IMR-90 (cell line): ENCODE data around the gene TRDN. TPM values are rescaled to one million over a fixed set of nuclear protein-coding genes. Genes with fewer than 3 reads are reported as not detected.

ENCODE experiments used
- ATAC-seq: fragments of 200-7000 bp; cut with Tn5 transposase; 2 replicates; pipeline ENCODE4 v1.9.1; 2020; ENCODE audit warnings: low read depth, mild to moderate bottlenecking, moderate library complexity
- BruUV-seq: library from RNA; stranded (reverse); fragments of 400-500 nt; replicated peaks from 2 replicates; lab custom pipeline; 2021; lab: Mats Ljungman, UMichigan
- CTCF ChIA-PET: fragments of 300-600 bp; formaldehyde crosslinking; extraction: SDS; loops from one replicate; lab custom pipeline; 2021; ENCODE audit warnings: antibody characterized with exemption; lab: Yijun Ruan, JAX
- POLR2A ChIA-PET: fragments of 300-600 bp; sonication (Branson Sonifier 250); formaldehyde crosslinking; loops from one replicate; lab custom pipeline; 2022; ENCODE audit warnings: antibody characterized with exemption; ENCODE audit not compliant: unreplicated experiment; lab: Charles Lee
- DNase-seq: peaks from one replicate; pipeline ENCODE4 v3.0.0; 2013
- H2AFZ ChIP-seq: replicated peaks from 2 replicates; pipeline ENCODE3; 2013; ENCODE audit warnings: low read length, mild to moderate bottlenecking; ENCODE audit not compliant: poor library complexity
- H2AK5ac ChIP-seq: 2 replicates; pipeline ENCODE4 v1.6.1; 2013; ENCODE audit warnings: low read depth, low read length, inconsistent platforms
- H2AK9ac ChIP-seq: replicated peaks from 2 replicates; pipeline ENCODE3; 2013; ENCODE audit warnings: mild to moderate bottlenecking, low read depth, low read length, moderate library complexity; ENCODE audit not compliant: poor library complexity
- H2BK120ac ChIP-seq: 2 replicates; pipeline ENCODE4 v1.6.1; 2013; ENCODE audit warnings: low read depth, low read length, inconsistent platforms
- H2BK15ac ChIP-seq: 3 replicates; pipeline ENCODE4 v1.6.1; 2013; ENCODE audit warnings: low read depth, low read length, inconsistent platforms
- H2BK20ac ChIP-seq: 2 replicates; pipeline ENCODE4 v1.6.1; 2013; ENCODE audit warnings: low read depth, mild to moderate bottlenecking, inconsistent platforms, low read length, moderate library complexity
- H2BK5ac ChIP-seq: 2 replicates; pipeline ENCODE4 v1.6.1; 2013; ENCODE audit warnings: mild to moderate bottlenecking, low read depth, low read length, inconsistent platforms; ENCODE audit not compliant: poor library complexity, severe bottlenecking
- H3K14ac ChIP-seq: replicated peaks from 2 replicates; pipeline ENCODE4 v1.6.1; 2013; ENCODE audit warnings: low read depth, low read length, inconsistent platforms
- H3K18ac ChIP-seq: 2 replicates; pipeline ENCODE4 v1.6.1; 2013; ENCODE audit warnings: low read depth, low read length, control low read depth
- H3K23ac ChIP-seq: 2 replicates; pipeline ENCODE4 v1.6.1; 2013; ENCODE audit warnings: low read depth, low read length, inconsistent platforms
- H3K27ac ChIP-seq: 2 replicates; pipeline ENCODE4 v1.5.1; 2013; ENCODE audit warnings: mild to moderate bottlenecking, control low read depth, low read length; ENCODE audit not compliant: insufficient read depth
- H3K27me3 ChIP-seq: 2 replicates; pipeline ENCODE4 v1.6.1; 2013; ENCODE audit warnings: low read length; ENCODE audit not compliant: control insufficient read depth, insufficient read depth
- H3K36me3 ChIP-seq: 2 replicates; pipeline ENCODE4 v1.6.1; 2013; ENCODE audit warnings: low read length, mixed read lengths; ENCODE audit not compliant: control insufficient read depth, insufficient read depth
- H3K4ac ChIP-seq: 2 replicates; pipeline ENCODE4 v1.6.1; 2013; ENCODE audit warnings: low read depth, low read length, inconsistent platforms
- H3K4me1 ChIP-seq: 2 replicates; pipeline ENCODE4 v1.6.1; 2013; ENCODE audit warnings: low read length, mixed read lengths; ENCODE audit not compliant: control insufficient read depth, insufficient read depth
- H3K4me2 ChIP-seq: 2 replicates; pipeline ENCODE4 v1.6.1; 2013; ENCODE audit warnings: low read depth, mild to moderate bottlenecking, control low read depth, low read length, moderate library complexity
- H3K4me3 ChIP-seq: 2 replicates; pipeline ENCODE4 v1.5.1; 2013; ENCODE audit warnings: low read depth, mild to moderate bottlenecking, control low read depth, low read length, moderate library complexity; ENCODE audit not compliant: insufficient read depth
- H3K56ac ChIP-seq: 2 replicates; pipeline ENCODE4 v1.6.1; 2013; ENCODE audit warnings: low read length, inconsistent platforms; ENCODE audit not compliant: insufficient read depth; ENCODE audit errors: extremely low read depth
- H3K79me1 ChIP-seq, 2 experiments: 2 replicates each; pipeline ENCODE4 v1.6.1; 2013; ENCODE audit warnings: low read length in 2 of 2, inconsistent platforms in 1 of 2, low read depth in 1 of 2
- H3K9ac ChIP-seq: 2 replicates; pipeline ENCODE4 v1.6.1; 2013; ENCODE audit warnings: low read depth, low read length, control low read depth
- H3K9me1 ChIP-seq: 2 replicates; pipeline ENCODE4 v1.6.1; 2013; ENCODE audit warnings: low read length, inconsistent platforms; ENCODE audit not compliant: insufficient read depth
- H3K9me3 ChIP-seq: 2 replicates; pipeline ENCODE4 v1.6.1; 2013; ENCODE audit warnings: low read length; ENCODE audit not compliant: control insufficient read depth, insufficient read depth
- H4K20me1 ChIP-seq: 2 replicates; pipeline ENCODE4 v1.6.1; 2013; ENCODE audit warnings: low read length, inconsistent platforms; ENCODE audit not compliant: insufficient read depth
- H4K5ac ChIP-seq: 2 replicates; pipeline ENCODE4 v1.6.1; 2013; ENCODE audit warnings: mild to moderate bottlenecking, low read depth, low read length, control low read depth
- H4K8ac ChIP-seq, 2 experiments: 2 replicates each; pipeline ENCODE4 v1.6.1; 2013; ENCODE audit warnings: low read depth in 2 of 2, low read length in 2 of 2, control low read depth in 1 of 2, inconsistent platforms in 1 of 2
- H4K91ac ChIP-seq: 2 replicates; pipeline ENCODE4 v1.6.1; 2013; ENCODE audit warnings: low read depth, low read length, inconsistent platforms; ENCODE audit not compliant: insufficient read depth
- BHLHE40 ChIP-seq: fragments of 150-350 bp; IDR thresholded peaks from 2 replicates; pipeline ENCODE4 v1.6.1; 2016; ENCODE audit warnings: mild to moderate bottlenecking, low read depth, low read length
- CEBPB ChIP-seq: IDR thresholded peaks from 2 replicates; pipeline ENCODE4 v1.6.1; 2012; ENCODE audit warnings: low read depth, low read length, improper control_type of control experiment
- CHD1 ChIP-seq: IDR thresholded peaks from 2 replicates; pipeline ENCODE4 v1.6.1; 2012; ENCODE audit warnings: low read depth, low read length, improper control_type of control experiment
- MAFK ChIP-seq: IDR thresholded peaks from 2 replicates; pipeline ENCODE4 v1.6.1; 2012; ENCODE audit warnings: low read depth, low read length, improper control_type of control experiment
- MAZ ChIP-seq: IDR thresholded peaks from 2 replicates; pipeline ENCODE4 v1.6.1; 2012; ENCODE audit warnings: low read depth, mild to moderate bottlenecking, low read length, improper control_type of control experiment, moderate library complexity, borderline replicate concordance
- MXI1 ChIP-seq: IDR thresholded peaks from 2 replicates; pipeline ENCODE4 v1.6.1; 2012; ENCODE audit warnings: low read depth, mild to moderate bottlenecking, low read length, moderate library complexity, borderline replicate concordance
- NFE2L2 ChIP-seq: fragments of 150-350 bp; IDR thresholded peaks from 2 replicates; pipeline ENCODE4 v1.6.1; 2016; ENCODE audit warnings: low read depth, mild to moderate bottlenecking, low read length
- POLR2A ChIP-seq: IDR thresholded peaks from 2 replicates; pipeline ENCODE4 v1.6.1; 2012; ENCODE audit warnings: mild to moderate bottlenecking, low read depth, low read length
- RAD21 ChIP-seq: IDR thresholded peaks from 2 replicates; pipeline ENCODE4 v1.6.1; 2012; ENCODE audit warnings: low read length, improper control_type of control experiment
- RCOR1 ChIP-seq: IDR thresholded peaks from 2 replicates; pipeline ENCODE4 v1.6.1; 2012; ENCODE audit warnings: mild to moderate bottlenecking, low read length, improper control_type of control experiment; ENCODE audit not compliant: insufficient replicate concordance
- RFX5 ChIP-seq: IDR thresholded peaks from 2 replicates; pipeline ENCODE4 v1.8.0; 2012; ENCODE audit warnings: low read depth, mild to moderate bottlenecking, low read length, moderate library complexity
- SMC3 ChIP-seq: fragments of 150-350 bp; IDR thresholded peaks from 2 replicates; pipeline ENCODE4 v1.6.1; 2016; ENCODE audit warnings: low read depth, mild to moderate bottlenecking, antibody characterized with exemption, low read length, moderate library complexity
- WGBS, 2 experiments: methylation state at CpG; one replicate each; pipeline versions ENCODE4 v1.1.5 to v1.1.7; 2013; ENCODE audit warnings: missing lambda C conversion rate in 2 of 2; ENCODE audit not compliant: insufficient read length in 1 of 2; ENCODE audit errors: extremely low coverage in 2 of 2; 5-methylcytosine and 5-hydroxymethylcytosine counted together
- dilution Hi-C: fragments of 300-500 bp; cut with HindIII; formaldehyde crosslinking; loops from one replicate; pipeline ENCODE4 v1.14.3; 2018; ENCODE audit warnings: low sequenced_read_pairs; ENCODE audit not compliant: unreplicated experiment
- in situ Hi-C: fragments of 300-500 bp; cut with MboI; formaldehyde crosslinking; loops from 3 replicates; pipeline ENCODE4 v1.14.3; 2019; ENCODE audit warnings: low sequenced_read_pairs, inconsistent platforms, mixed read lengths
- intact Hi-C: fragments of 100-400 bp; cut with micrococcal nuclease; formaldehyde crosslinking; loops from 2 replicates; pipeline ENCODE4 v1.10.0; 2022
- polyA plus RNA-seq, 3 experiments: library from polyadenylated mRNA; depleted of rRNA; stranded (reverse); fragments of >200 nt; gene quantifications; 2 replicates each; pipeline ENCODE4 v1.2.3, GENCODE V29; 2012; ENCODE audit warnings: low replicate concordance in 1 of 3
- total RNA-seq: library from RNA; depleted of rRNA; stranded (reverse); fragments of >200 nt; gene quantifications from 2 replicates; pipeline ENCODE4 v1.2.3, GENCODE V29; 2012
- TF ChIP-seq, protein P1 (sequence below): fragments of 150-350 bp; IDR thresholded peaks from 2 replicates; pipeline ENCODE4 v1.6.1; 2016; ENCODE audit warnings: low read depth, mild to moderate bottlenecking, low read length, moderate library complexity, borderline replicate concordance
- TF ChIP-seq, protein P2 (sequence below): fragments of 150-350 bp; IDR thresholded peaks from 2 replicates; pipeline ENCODE4 v1.6.1; 2017; ENCODE audit warnings: mild to moderate bottlenecking, antibody characterized with exemption, low read length, low read depth
- TF ChIP-seq, protein P3 (sequence below): conservative IDR thresholded peaks from 2 replicates; pipeline ENCODE4 v1.5.1; 2012; ENCODE audit warnings: mild to moderate bottlenecking, low read depth, low read length, improper control_type of control experiment

The TRDN gene
- total and polyA plus RNA-seq, 2 of the 4 experiments (the other 2 are of a cell fraction) = not detected

DNA sequence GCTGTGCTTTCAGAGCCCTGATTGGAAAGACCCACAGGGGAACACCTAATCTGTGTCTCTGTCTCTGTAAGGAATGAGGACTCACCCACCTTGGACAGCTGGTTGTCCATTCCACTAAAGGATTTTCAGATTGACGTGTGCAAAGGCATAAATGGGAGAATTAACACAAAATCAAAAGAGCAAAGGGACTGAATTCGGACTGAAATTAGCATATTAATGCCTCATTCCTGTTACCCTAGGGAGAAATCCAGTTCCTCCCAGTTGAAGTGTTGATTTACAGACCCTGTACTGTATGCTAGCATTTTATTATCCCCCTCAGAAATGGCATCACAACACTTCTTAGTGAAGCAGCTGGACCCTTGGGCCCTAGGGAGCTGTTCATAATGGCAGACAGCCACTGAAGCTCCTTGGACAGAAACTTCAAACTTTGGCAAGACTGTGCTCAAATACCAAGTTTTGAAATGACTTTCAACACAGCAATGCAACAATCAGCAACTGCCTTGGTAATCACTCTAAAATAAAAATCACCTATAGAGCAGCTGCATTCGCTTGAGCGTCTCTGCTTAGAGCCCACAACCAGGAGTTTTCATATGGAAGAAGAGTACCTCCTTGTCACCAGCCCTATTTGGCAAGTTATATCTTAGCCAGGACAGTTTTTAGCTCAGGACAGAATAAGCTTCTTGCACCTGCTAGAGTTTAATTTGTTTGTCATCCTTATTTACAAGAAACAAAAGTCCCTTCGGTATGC is 118.1 kb downstream of the TRDN start:
- no peaks in the 10 kb centered on the region for H3K79me1 ChIP-seq
- no peak overlapping the region for H2AK9ac ChIP-seq
- no peak overlapping the region for H3K23ac ChIP-seq
- no peak overlapping the region for H2AFZ ChIP-seq
- in situ Hi-C loops (no loop called here), dilution Hi-C loops (no loop called here), intact Hi-C loops (no loop called here)
- no peak overlapping the region for H4K8ac ChIP-seq
- H4K5ac ChIP-seq = no peak overlapping the region
- H3K36me3 ChIP-seq = no peaks in the 10 kb centered on the region
- no peak overlapping the region for H3K4ac ChIP-seq
- no peak overlapping the region for H2BK5ac ChIP-seq
- DNase-seq (no peak), ATAC-seq (no peak)
- ChIA-PET POLR2A (no interaction called here), CTCF (no interaction called here)
- no peaks in the 10 kb centered on the region for H4K20me1 ChIP-seq
- no peak overlapping the region for H3K4me2 ChIP-seq
- no peak overlapping the region for H4K91ac ChIP-seq
- H3K27ac ChIP-seq = no peak overlapping the region
- no peak overlapping the region for H3K9ac ChIP-seq
- no peaks in the 10 kb centered on the region for H3K4me1 ChIP-seq
- 63% methylated on average over 1 of the region's 5 CpGs; no CpG with 5 or more reads in 1 of the 2 experiments for WGBS, 2 experiments
- TF ChIP-seq MXI1 = no peak
- no peak for TF ChIP-seq MAFK
- TF ChIP-seq, protein P1, sequence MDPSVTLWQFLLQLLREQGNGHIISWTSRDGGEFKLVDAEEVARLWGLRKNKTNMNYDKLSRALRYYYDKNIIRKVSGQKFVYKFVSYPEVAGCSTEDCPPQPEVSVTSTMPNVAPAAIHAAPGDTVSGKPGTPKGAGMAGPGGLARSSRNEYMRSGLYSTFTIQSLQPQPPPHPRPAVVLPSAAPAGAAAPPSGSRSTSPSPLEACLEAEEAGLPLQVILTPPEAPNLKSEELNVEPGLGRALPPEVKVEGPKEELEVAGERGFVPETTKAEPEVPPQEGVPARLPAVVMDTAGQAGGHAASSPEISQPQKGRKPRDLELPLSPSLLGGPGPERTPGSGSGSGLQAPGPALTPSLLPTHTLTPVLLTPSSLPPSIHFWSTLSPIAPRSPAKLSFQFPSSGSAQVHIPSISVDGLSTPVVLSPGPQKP = no peak
- no peak for TF ChIP-seq CHD1
- no peak for TF ChIP-seq NFE2L2
- TF ChIP-seq MAZ = no peak
- no peak for TF ChIP-seq RAD21
- TF ChIP-seq, protein P2, sequence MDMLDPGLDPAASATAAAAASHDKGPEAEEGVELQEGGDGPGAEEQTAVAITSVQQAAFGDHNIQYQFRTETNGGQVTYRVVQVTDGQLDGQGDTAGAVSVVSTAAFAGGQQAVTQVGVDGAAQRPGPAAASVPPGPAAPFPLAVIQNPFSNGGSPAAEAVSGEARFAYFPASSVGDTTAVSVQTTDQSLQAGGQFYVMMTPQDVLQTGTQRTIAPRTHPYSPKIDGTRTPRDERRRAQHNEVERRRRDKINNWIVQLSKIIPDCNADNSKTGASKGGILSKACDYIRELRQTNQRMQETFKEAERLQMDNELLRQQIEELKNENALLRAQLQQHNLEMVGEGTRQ = no peak
- no peak for TF ChIP-seq RFX5
- TF ChIP-seq CEBPB = no peak
- TF ChIP-seq, protein P3, sequence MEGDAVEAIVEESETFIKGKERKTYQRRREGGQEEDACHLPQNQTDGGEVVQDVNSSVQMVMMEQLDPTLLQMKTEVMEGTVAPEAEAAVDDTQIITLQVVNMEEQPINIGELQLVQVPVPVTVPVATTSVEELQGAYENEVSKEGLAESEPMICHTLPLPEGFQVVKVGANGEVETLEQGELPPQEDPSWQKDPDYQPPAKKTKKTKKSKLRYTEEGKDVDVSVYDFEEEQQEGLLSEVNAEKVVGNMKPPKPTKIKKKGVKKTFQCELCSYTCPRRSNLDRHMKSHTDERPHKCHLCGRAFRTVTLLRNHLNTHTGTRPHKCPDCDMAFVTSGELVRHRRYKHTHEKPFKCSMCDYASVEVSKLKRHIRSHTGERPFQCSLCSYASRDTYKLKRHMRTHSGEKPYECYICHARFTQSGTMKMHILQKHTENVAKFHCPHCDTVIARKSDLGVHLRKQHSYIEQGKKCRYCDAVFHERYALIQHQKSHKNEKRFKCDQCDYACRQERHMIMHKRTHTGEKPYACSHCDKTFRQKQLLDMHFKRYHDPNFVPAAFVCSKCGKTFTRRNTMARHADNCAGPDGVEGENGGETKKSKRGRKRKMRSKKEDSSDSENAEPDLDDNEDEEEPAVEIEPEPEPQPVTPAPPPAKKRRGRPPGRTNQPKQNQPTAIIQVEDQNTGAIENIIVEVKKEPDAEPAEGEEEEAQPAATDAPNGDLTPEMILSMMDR = no peak
- TF ChIP-seq RCOR1 = no peak
- no peak for TF ChIP-seq POLR2A
- no peak for TF ChIP-seq BHLHE40
- no peak for TF ChIP-seq SMC3
- H3K9me3 ChIP-seq = peaks cover 8% of the 10 kb centered on the region
- H3K14ac ChIP-seq = no peak overlapping the region
- no peak overlapping the region for H3K18ac ChIP-seq
- H2BK20ac ChIP-seq = no peak overlapping the region
- H2BK15ac ChIP-seq = no peak overlapping the region
- no peak overlapping the region for H2AK5ac ChIP-seq
- no peak overlapping the region for H2BK120ac ChIP-seq
- no peaks in the 10 kb centered on the region for H3K27me3 ChIP-seq
- H3K56ac ChIP-seq = no peak overlapping the region
- no peaks in the 10 kb centered on the region for H3K9me1 ChIP-seq
- no TSS peak for BruUV-seq
- H3K4me3 ChIP-seq = no peak overlapping the region
